Measurements from ENCODE around the gene TRIM32. TPM values are rescaled to one million over a fixed set of nuclear protein-coding genes. Genes with fewer than 3 reads are reported as not detected.

The TRIM32 gene
- total RNA-seq, 3 donors from 2014 or later: 11.8 to 21.5 (median 20.0) TPM

DNA sequence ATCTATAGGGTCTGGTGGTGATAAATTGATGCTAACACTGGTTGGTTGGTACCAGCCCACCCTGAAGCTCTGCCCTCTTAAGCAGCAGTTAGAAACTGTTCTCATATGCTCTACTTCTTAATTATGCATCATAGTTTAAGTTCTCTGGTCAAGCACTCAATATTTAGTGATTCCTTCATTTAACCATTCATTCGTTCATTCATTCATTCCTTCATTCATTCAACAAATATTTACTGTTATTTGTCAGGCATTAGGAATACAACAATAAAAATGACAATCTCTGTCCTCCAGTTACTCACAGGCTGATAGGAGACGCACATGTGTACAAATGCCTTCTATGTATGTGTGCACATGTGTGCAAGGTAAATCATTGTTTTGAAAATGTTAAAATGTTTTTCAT, 54.6 kb downstream of the TRIM32 start:
- ATAC-seq (no peak), DNase-seq (no peak)
- Histone ChIP-seq H3K4me1 (ENCODE audit: low read depth) (no peaks in the 10 kb centered on the region), H3K36me3 (ENCODE audit: low read depth) (no peaks in the 10 kb centered on the region), H3K9me3 (no peaks in the 10 kb centered on the region), H3K4me3 (no peak overlapping the region)
- intact Hi-C loops (cut with DNase I, micrococcal nuclease): no loop called here
- no peak for TF ChIP-seq CTCF (IDR thresholded peaks at IDR 0.05)

GRCh38 chr9:116749176-116749575, 62.1 kb downstream of the TRIM32 start:
- intact Hi-C loops (cut with DNase I, micrococcal nuclease): no loop called here
- Histone ChIP-seq H3K4me3 (no peak overlapping the region), H3K36me3 (ENCODE audit: low read depth) (no peaks in the 10 kb centered on the region), H3K4me1 (ENCODE audit: low read depth) (no peaks in the 10 kb centered on the region), H3K9me3 (no peaks in the 10 kb centered on the region)
- ATAC-seq (no peak), DNase-seq (no peak)
- no peak for TF ChIP-seq CTCF (IDR thresholded peaks at IDR 0.05)

DNA sequence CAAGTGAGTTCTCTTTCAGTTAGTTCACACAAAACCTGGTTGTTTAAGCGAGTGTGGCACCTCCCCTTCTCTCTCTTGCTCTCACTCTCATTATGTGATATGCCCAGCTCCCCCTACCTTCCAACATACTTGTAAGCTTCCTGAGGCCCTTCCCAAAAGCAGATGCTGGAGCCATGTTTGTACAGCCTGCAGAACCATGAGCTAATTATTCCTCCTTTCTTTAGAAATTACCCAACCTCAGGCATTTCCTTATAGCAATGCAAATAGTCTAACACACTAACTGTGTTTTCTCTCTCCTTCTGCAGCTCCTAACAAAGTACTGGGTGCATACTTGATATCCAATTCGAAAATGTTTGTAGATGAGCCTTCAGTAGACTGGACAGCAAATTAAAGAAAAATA, 62.7 kb downstream of the TRIM32 start:
- ATAC-seq (no peak), DNase-seq (no peak)
- intact Hi-C loops (cut with DNase I, micrococcal nuclease): no loop called here
- no peaks in the 10 kb centered on the region for H3K36me3 ChIP-seq (ENCODE audit: low read depth)
- no peak for TF ChIP-seq CTCF (IDR thresholded peaks at IDR 0.05)
- no peaks in the 10 kb centered on the region for H3K4me1 ChIP-seq (ENCODE audit: low read depth)
- no peaks in the 10 kb centered on the region for H3K9me3 ChIP-seq
- H3K4me3 ChIP-seq: no peak overlapping the region

DNA sequence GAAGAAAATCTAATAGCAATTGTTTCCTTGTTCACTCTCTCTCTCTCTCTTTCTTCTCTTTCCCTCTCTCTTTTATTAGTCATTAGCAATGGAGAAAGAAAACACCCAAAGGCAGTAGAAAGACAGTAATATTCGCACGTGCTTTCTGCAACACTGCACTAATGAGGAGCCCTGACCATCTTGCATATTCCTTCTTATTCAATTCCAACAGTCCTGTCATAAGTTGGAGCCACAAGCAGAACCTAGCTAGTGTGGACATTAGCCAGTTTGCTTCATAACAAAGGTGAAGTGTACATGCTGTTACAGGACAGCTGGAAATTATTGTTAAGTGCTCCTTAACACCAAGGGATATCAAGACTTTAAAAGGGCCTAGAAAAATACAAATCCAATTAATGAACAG, 63.4 kb downstream of the TRIM32 start:
- ATAC-seq (no peak), DNase-seq (no peak)
- Histone ChIP-seq H3K4me1 (ENCODE audit: low read depth) (no peaks in the 10 kb centered on the region), H3K4me3 (no peak overlapping the region), H3K36me3 (ENCODE audit: low read depth) (no peaks in the 10 kb centered on the region), H3K9me3 (no peaks in the 10 kb centered on the region)
- intact Hi-C loops (cut with DNase I, micrococcal nuclease): no loop called here
- no peak for TF ChIP-seq CTCF (IDR thresholded peaks at IDR 0.05)
